ENCODE results near the gene LOC101059915.
"Not testable (repeated sequence)": the region's sequence is repeated elsewhere in the genome, so short reads cannot be mapped to it uniquely, and the experiment has no call there.

Gene LOC101059915

GRCh38 chrX:71659959-71660358 is 7.4 kb upstream of the LOC101059915 start:
- H3K9me3 Mint-ChIP-seq, result no peaks in the 10 kb centered on the region
- H3K27ac Mint-ChIP-seq, result no peak overlapping the region
- H3K36me3 Mint-ChIP-seq, result no peaks in the 10 kb centered on the region
- no peak overlapping the region for H3K4me3 Mint-ChIP-seq
- no peak for DNase-seq
- no peak for ATAC-seq (replicated peaks)
- peaks cover 21 to 35% of the 10 kb centered on the region in 2 donors for H3K4me1 Mint-ChIP-seq
- H3K27me3 Mint-ChIP-seq, result peaks cover 0 to 6% of the 10 kb centered on the region in 2 donors

GRCh38 chrX:71660562-71661416 is 6.6 kb upstream of the LOC101059915 start:
- no peak overlapping the region for H3K27ac Mint-ChIP-seq
- ATAC-seq (replicated peaks) (no peak), DNase-seq (no peak)
- no peaks in the 10 kb centered on the region for H3K36me3 Mint-ChIP-seq
- H3K4me3 Mint-ChIP-seq, result no peak overlapping the region
- no peaks in the 10 kb centered on the region for H3K9me3 Mint-ChIP-seq
- H3K4me1 Mint-ChIP-seq, result peaks cover 21 to 33% of the 10 kb centered on the region in 2 donors
- peaks cover 0 to 6% of the 10 kb centered on the region in 2 donors for H3K27me3 Mint-ChIP-seq

GRCh38 chrX:71661919-71662318 is 5.4 kb upstream of the LOC101059915 start:
- Mint-ChIP-seq H3K27me3 (peaks cover 0 to 6% of the 10 kb centered on the region in 2 donors), H3K4me1 (peaks cover 19 to 22% of the 10 kb centered on the region in 2 donors), H3K9me3 (no peaks in the 10 kb centered on the region), H3K36me3 (no peaks in the 10 kb centered on the region), H3K4me3 (no peak overlapping the region), H3K27ac (no peak overlapping the region)
- no peak for ATAC-seq (replicated peaks)
- DNase-seq, result no peak

GRCh38 chrX:71662654-71663053 is 4.7 kb upstream of the LOC101059915 start:
- peak; percentile 7 to 28 for ATAC-seq (replicated peaks)
- H3K27ac Mint-ChIP-seq, H3K9me3 Mint-ChIP-seq, H3K27me3 Mint-ChIP-seq, DNase-seq, H3K36me3 Mint-ChIP-seq: not testable (repeated sequence)
- H3K4me3 Mint-ChIP-seq, result peak overlapping the region; percentile 0 to 11
- peaks cover 19 to 21% of the 10 kb centered on the region in 2 donors for H3K4me1 Mint-ChIP-seq

GRCh38 chrX:71663238-71663637 is 4.1 kb upstream of the LOC101059915 start:
- not testable (repeated sequence) for H3K27me3 Mint-ChIP-seq, H3K9me3 Mint-ChIP-seq, H3K27ac Mint-ChIP-seq, H3K36me3 Mint-ChIP-seq
- ATAC-seq (replicated peaks) (peak; percentile 58 to 69), DNase-seq (peak; percentile 51)
- H3K4me1 Mint-ChIP-seq, result peaks cover 19 to 21% of the 10 kb centered on the region in 2 donors
- H3K4me3 Mint-ChIP-seq, result peak overlapping the region in 1 of 2 donors; percentile 14

- H3K27ac Mint-ChIP-seq, H3K9me3 Mint-ChIP-seq, H3K4me3 Mint-ChIP-seq, H3K27me3 Mint-ChIP-seq, DNase-seq, H3K36me3 Mint-ChIP-seq: not testable (repeated sequence)
- ATAC-seq (replicated peaks), result peak; percentile 73
- peaks cover 19 to 21% of the 10 kb centered on the region in 2 donors for H3K4me1 Mint-ChIP-seq
Measured at GRCh38 chrX:71664202-71664601, 3.1 kb upstream of the LOC101059915 start.

GRCh38 chrX:71664889-71665491 is 2.4 kb upstream of the LOC101059915 start:
- Mint-ChIP-seq H3K36me3 (no peaks in the 10 kb centered on the region), H3K9me3 (no peaks in the 10 kb centered on the region), H3K27ac (no peak overlapping the region), H3K27me3 (peaks cover 0 to 6% of the 10 kb centered on the region in 2 donors), H3K4me1 (peaks cover 21% of the 10 kb centered on the region in 2 donors), H3K4me3 (no peak overlapping the region)
- ATAC-seq (replicated peaks) (no peak), DNase-seq (no peak)

GRCh38 chrX:71665747-71666146 is 1.6 kb upstream of the LOC101059915 start:
- H3K9me3 Mint-ChIP-seq, result no peaks in the 10 kb centered on the region
- no peaks in the 10 kb centered on the region for H3K36me3 Mint-ChIP-seq
- H3K4me1 Mint-ChIP-seq, result peaks cover 26 to 29% of the 10 kb centered on the region in 2 donors
- peaks cover 0 to 6% of the 10 kb centered on the region in 2 donors for H3K27me3 Mint-ChIP-seq
- DNase-seq (no peak), ATAC-seq (replicated peaks) (no peak)
- H3K27ac Mint-ChIP-seq, result no peak overlapping the region
- no peak overlapping the region for H3K4me3 Mint-ChIP-seq

- no peaks in the 10 kb centered on the region for H3K9me3 Mint-ChIP-seq
- no peak overlapping the region for H3K27ac Mint-ChIP-seq
- DNase-seq (no peak), ATAC-seq (replicated peaks) (no peak)
- H3K4me3 Mint-ChIP-seq, result no peak overlapping the region
- H3K27me3 Mint-ChIP-seq, result peaks cover under 1 to 2% of the 10 kb centered on the region in 2 donors
- peaks cover 24 to 37% of the 10 kb centered on the region in 2 donors for H3K4me1 Mint-ChIP-seq
- H3K36me3 Mint-ChIP-seq, result no peaks in the 10 kb centered on the region
Measured at GRCh38 chrX:71666240-71667223, 814 bp upstream of the LOC101059915 start.

- no peak for DNase-seq
- Mint-ChIP-seq H3K9me3 (no peaks in the 10 kb centered on the region), H3K27ac (no peak overlapping the region), H3K4me1 (peaks cover 20 to 31% of the 10 kb centered on the region in 2 donors), H3K36me3 (no peaks in the 10 kb centered on the region), H3K4me3 (no peak overlapping the region), H3K27me3 (peaks cover 9 to 10% of the 10 kb centered on the region in 2 donors)
- ATAC-seq (replicated peaks), result no peak
Measured at GRCh38 chrX:71668248-71668595, 876 bp downstream of the LOC101059915 start.

GRCh38 chrX:71669492-71669891 is 2.1 kb downstream of the LOC101059915 start:
- peaks cover 13 to 21% of the 10 kb centered on the region in 2 donors for H3K4me1 Mint-ChIP-seq

GRCh38 chrX:71669947-71670346 is 2.6 kb downstream of the LOC101059915 start:
- H3K9me3 Mint-ChIP-seq, H3K36me3 Mint-ChIP-seq, H3K27me3 Mint-ChIP-seq, DNase-seq, H3K4me3 Mint-ChIP-seq, H3K27ac Mint-ChIP-seq: not testable (repeated sequence)
- ATAC-seq (replicated peaks), result peak; percentile 53 to 61
- peaks cover 13 to 21% of the 10 kb centered on the region in 2 donors for H3K4me1 Mint-ChIP-seq

More at GRCh38 chrX:71669492-71669891, 2.1 kb downstream of the LOC101059915 start:
- H3K27me3 Mint-ChIP-seq, result peaks cover 9 to 10% of the 10 kb centered on the region in 2 donors
- no peaks in the 10 kb centered on the region for H3K36me3 Mint-ChIP-seq
- DNase-seq, result no peak
- H3K27ac Mint-ChIP-seq, result no peak overlapping the region
- no peaks in the 10 kb centered on the region for H3K9me3 Mint-ChIP-seq
- no peak for ATAC-seq (replicated peaks)
- H3K4me3 Mint-ChIP-seq, result no peak overlapping the region

GRCh38 chrX:71671043-71671780 is 3.9 kb downstream of the LOC101059915 start:
- peak; percentile 67 to 76 for ATAC-seq (replicated peaks)
- H3K4me1 Mint-ChIP-seq, result peaks cover 13 to 21% of the 10 kb centered on the region in 2 donors
- H3K4me3 Mint-ChIP-seq, result no peak overlapping the region

More at GRCh38 chrX:71671043-71671780, 3.9 kb downstream of the LOC101059915 start:
- DNase-seq, result peak; percentile 52
- H3K36me3 Mint-ChIP-seq, result no peaks in the 10 kb centered on the region
- H3K9me3 Mint-ChIP-seq, result no peaks in the 10 kb centered on the region
- no peak overlapping the region for H3K27ac Mint-ChIP-seq
- peaks cover 9 to 10% of the 10 kb centered on the region in 2 donors for H3K27me3 Mint-ChIP-seq

Measured in stimulated activated naive B cell treated with anti-CD40 and anti-IgM and Interleukin-4, amounts not matched to agents 10 μg/mL and 1 μg/mL and 100 μg/mL, for 72 hours (primary cell).